PC-3 (cell line): Measurements from ENCODE around the gene ORMDL2. TPM values are rescaled to one million over a fixed set of nuclear protein-coding genes. Genes with fewer than 3 reads are reported as not detected.
"Not testable (repeated sequence)": the region's sequence is repeated elsewhere in the genome, so short reads cannot be mapped to it uniquely, and the experiment has no call there.

Experiments used
- ATAC-seq: fragments of 200-7000 bp; cut with Tn5 transposase; 2 replicates; pipeline ENCODE4 v1.9.1; 2020; ENCODE audit warnings: mild to moderate bottlenecking, moderate library complexity
- BruUV-seq: library from RNA; stranded (reverse); fragments of 400-500 nt; replicated peaks from 2 replicates; lab custom pipeline; 2021; lab: Mats Ljungman, UMichigan
- CTCF ChIA-PET: fragments of 300-600 bp; sonication (Branson Sonifier 250); formaldehyde crosslinking; loops from one replicate; lab custom pipeline; 2022; ENCODE audit warnings: antibody characterized with exemption; lab: Charles Lee
- POLR2A ChIA-PET: fragments of 300-600 bp; sonication (Branson Sonifier 250); formaldehyde crosslinking; loops from one replicate; lab custom pipeline; 2022; ENCODE audit warnings: antibody characterized with exemption; ENCODE audit not compliant: unreplicated experiment; lab: Charles Lee
- DNase-seq: peaks from one replicate; pipeline ENCODE4 v3.0.0-alpha.2; 2015
- H2AFZ ChIP-seq: fragments of 300-600 bp; sonication (generic); 2 replicates; pipeline ENCODE4 v1.6.0; 2016; ENCODE audit warnings: antibody characterized with exemption, low read length
- H3F3A ChIP-seq: fragments of 300-600 bp; sonication (generic); one replicate; pipeline ENCODE4 v1.6.0; 2017; ENCODE audit warnings: antibody characterized with exemption, low read length, control low read depth, mild to moderate bottlenecking; ENCODE audit not compliant: unreplicated experiment
- H3K27ac ChIP-seq: fragments of 300-600 bp; sonication (generic); 2 replicates; pipeline ENCODE4 v1.5.1; 2016; ENCODE audit warnings: mild to moderate bottlenecking, low read length
- H3K27me3 ChIP-seq: fragments of 300-600 bp; sonication (generic); 2 replicates; pipeline ENCODE4 v1.6.1; 2016; ENCODE audit warnings: low read length, mixed read lengths
- H3K36me3 ChIP-seq: fragments of 300-600 bp; sonication (generic); 2 replicates; pipeline ENCODE4 v1.6.1; 2016; ENCODE audit warnings: low read depth, mixed run types, low read length, mixed read lengths
- H3K4me1 ChIP-seq: fragments of 300-600 bp; sonication (generic); 2 replicates; pipeline ENCODE4 v1.5.1; 2016; ENCODE audit warnings: low read length; ENCODE audit not compliant: insufficient read depth
- H3K4me2 ChIP-seq: fragments of 300-600 bp; sonication (generic); 2 replicates; pipeline ENCODE4 v1.6.0; 2016; ENCODE audit warnings: low read length
- H3K4me3 ChIP-seq: fragments of 300-600 bp; sonication (generic); 2 replicates; pipeline ENCODE4 v1.5.1; 2016; ENCODE audit warnings: mild to moderate bottlenecking, low read length, mixed read lengths
- H3K79me2 ChIP-seq: fragments of 300-600 bp; sonication (generic); 2 replicates; pipeline ENCODE4 v1.6.1; 2017; ENCODE audit warnings: low read length, mixed read lengths
- H3K9ac ChIP-seq: fragments of 300-600 bp; sonication (generic); 2 replicates; pipeline ENCODE4 v1.6.0; 2016; ENCODE audit warnings: mild to moderate bottlenecking, low read length
- H3K9me2 ChIP-seq: fragments of 300-600 bp; sonication (generic); replicated peaks from 2 replicates; pipeline ENCODE4 v1.6.1; 2016; ENCODE audit warnings: mixed run types, low read length, mixed read lengths
- H3K9me3 ChIP-seq: fragments of 300-600 bp; sonication (generic); 2 replicates; pipeline ENCODE4 v1.6.1; 2016; ENCODE audit warnings: low read length, mixed read lengths
- H4K20me1 ChIP-seq: fragments of 300-600 bp; sonication (generic); 2 replicates; pipeline ENCODE4 v1.6.1; 2016; ENCODE audit warnings: low read length, mixed read lengths
- CTCF ChIP-seq: fragments of 300-600 bp; sonication (generic); conservative IDR thresholded peaks from 2 replicates; pipeline ENCODE4 v1.5.1; 2017; ENCODE audit warnings: antibody characterized with exemption, low read depth, mild to moderate bottlenecking, low read length
- EZH2 ChIP-seq: fragments of 300-600 bp; sonication (generic); IDR thresholded peaks from one replicate; pipeline ENCODE4 v1.6.1; 2017; ENCODE audit warnings: antibody characterized with exemption, mild to moderate bottlenecking, low read length; ENCODE audit not compliant: unreplicated experiment
- EZH2phosphoT487 ChIP-seq: fragments of 300-600 bp; sonication (generic); IDR thresholded peaks from 2 replicates; pipeline ENCODE4 v1.6.1; 2018; ENCODE audit warnings: mild to moderate bottlenecking, antibody characterized with exemption, low read length, borderline replicate concordance
- intact Hi-C: fragments of 100-400 bp; cut with micrococcal nuclease; formaldehyde crosslinking; loops from 2 replicates; pipeline ENCODE4 v1.9.0; 2023
- total RNA-seq: library from RNA; depleted of rRNA; stranded (reverse); fragments of >200 nt; gene quantifications from 2 replicates; pipeline ENCODE4 v1.2.3, GENCODE V29; 2014

ORMDL2 gene
- total RNA-seq, 1 experiment from 2014 or later: 19.2 TPM

- Histone ChIP-seq H3K4me1 (no peaks in the 10 kb centered on the region), H3K27ac (no peak overlapping the region), H3K4me3 (no peak overlapping the region), H2AFZ (no peak overlapping the region), H3K27me3 (no peaks in the 10 kb centered on the region), H3F3A (no peaks in the 10 kb centered on the region), H3K9me3 (0 out of 2 replicates have a peak, but pooled peaks cover 4% of the 10 kb centered on the region), H3K9ac (no peak overlapping the region), H3K4me2 (no peak overlapping the region), H4K20me1 (no peaks in the 10 kb centered on the region), H3K36me3 (no peaks in the 10 kb centered on the region), H3K79me2 (no peaks in the 10 kb centered on the region), H3K9me2 (no peaks in the 10 kb centered on the region)
- intact Hi-C loops: no loop called here
- ChIA-PET POLR2A (no interaction called here), CTCF (no interaction called here)
- ATAC-seq (no peak), DNase-seq (no peak)
- TF ChIP-seq EZH2phosphoT487 (no peak), EZH2 (no peak), CTCF (no peak)
- no TSS peak for BruUV-seq
These were observed 44.0 kb downstream of the ORMDL2 start for GRCh38 chr12:55861871-55862270.

GRCh38 chr12:55862286-55862685 is 44.4 kb downstream of the ORMDL2 start:
- DNase-seq (no peak), ATAC-seq (no peak)
- Histone ChIP-seq H3K79me2 (no peaks in the 10 kb centered on the region), H3K9ac (no peak overlapping the region), H3K27me3 (no peaks in the 10 kb centered on the region), H3K4me2 (no peak overlapping the region), H4K20me1 (no peaks in the 10 kb centered on the region), H3K4me3 (no peak overlapping the region), H3K9me2 (no peaks in the 10 kb centered on the region), H3K9me3 (0 out of 2 replicates have a peak, but pooled peaks cover 4% of the 10 kb centered on the region), H3K4me1 (no peaks in the 10 kb centered on the region), H3K36me3 (no peaks in the 10 kb centered on the region), H2AFZ (no peak overlapping the region), H3K27ac (no peak overlapping the region), H3F3A (no peaks in the 10 kb centered on the region)
- intact Hi-C loops: no loop called here
- no TSS peak for BruUV-seq
- TF ChIP-seq EZH2 (no peak), CTCF (no peak), EZH2phosphoT487 (no peak)
- CTCF ChIA-PET: no interaction called here
- POLR2A ChIA-PET: no interaction called here

GRCh38 chr12:55862931-55863330 is 45.1 kb downstream of the ORMDL2 start:
- H3K4me2 ChIP-seq, H3K27ac ChIP-seq, ATAC-seq, intact Hi-C loops, H3K9me2 ChIP-seq, H3K9me3 ChIP-seq, H3K4me3 ChIP-seq, H3K79me2 ChIP-seq, H3K27me3 ChIP-seq, DNase-seq, CTCF ChIA-PET, H3K4me1 ChIP-seq, POLR2A ChIA-PET, H3K36me3 ChIP-seq, H3K9ac ChIP-seq, H4K20me1 ChIP-seq, BruUV-seq, H3F3A ChIP-seq, H2AFZ ChIP-seq: not testable (repeated sequence)
